Osteoblast (primary cell): ENCODE measurements around the gene RNF187. TPM values are rescaled to one million over a fixed set of nuclear protein-coding genes. Genes with fewer than 3 reads are reported as not detected.

ENCODE experiments used
- DNase-seq: peaks from one replicate; pipeline ENCODE4 v3.0.0; 2011; ENCODE audit warnings: low spot score, mixed read lengths; ENCODE audit not compliant: insufficient read length; ENCODE audit errors: missing footprints
- H2AFZ ChIP-seq: 2 replicates; pipeline ENCODE4 v1.6.0; 2011; ENCODE audit warnings: mild to moderate bottlenecking, low read length
- H3K27ac ChIP-seq: 2 replicates; pipeline ENCODE4 v1.5.1; 2011; ENCODE audit warnings: mild to moderate bottlenecking, low read depth, low read length, moderate library complexity
- H3K27me3 ChIP-seq: 2 replicates; pipeline ENCODE4 v1.6.0; 2012; ENCODE audit warnings: mild to moderate bottlenecking, control low read depth, inconsistent platforms, low read length, moderate library complexity; ENCODE audit not compliant: insufficient read depth
- H3K36me3 ChIP-seq: 2 replicates; pipeline ENCODE4 v1.5.1; 2011; ENCODE audit warnings: mild to moderate bottlenecking, low read length, control low read depth, moderate library complexity; ENCODE audit not compliant: insufficient read depth
- H3K4me1 ChIP-seq: 2 replicates; pipeline ENCODE4 v1.5.1; 2011; ENCODE audit warnings: mild to moderate bottlenecking, low read length, control low read depth, moderate library complexity; ENCODE audit not compliant: insufficient read depth
- H3K4me2 ChIP-seq: 2 replicates; pipeline ENCODE4 v1.6.0; 2011; ENCODE audit warnings: mild to moderate bottlenecking, low read length; ENCODE audit not compliant: insufficient read depth
- H3K4me3 ChIP-seq: fragments of 200-600 bp; sonication (generic); 3 replicates; pipeline ENCODE4 v1.5.1; 2012; ENCODE audit warnings: mild to moderate bottlenecking, low read length, inconsistent platforms; ENCODE audit not compliant: insufficient read depth
- H3K79me2 ChIP-seq: 2 replicates; pipeline ENCODE4 v1.6.0; 2012; ENCODE audit warnings: mild to moderate bottlenecking, low read length, control low read depth, inconsistent platforms; ENCODE audit not compliant: insufficient read depth
- H3K9me3 ChIP-seq: 2 replicates; pipeline ENCODE4 v1.5.1; 2011; ENCODE audit warnings: low read depth, low read length, control low read depth
- H4K20me1 ChIP-seq: 2 replicates; pipeline ENCODE4 v1.6.0; 2012; ENCODE audit warnings: mild to moderate bottlenecking, low read length, control low read depth; ENCODE audit not compliant: insufficient read depth
- total RNA-seq: library from RNA; depleted of rRNA; stranded (reverse); fragments of >200 nt; gene quantifications from 2 replicates; pipeline ENCODE4 v1.2.3, GENCODE V29; 2012
- TF ChIP-seq, protein P1 (sequence below): IDR thresholded peaks from 2 replicates; pipeline ENCODE4 v1.5.1; 2011; ENCODE audit warnings: mild to moderate bottlenecking, low read depth, low read length, moderate library complexity; ENCODE audit errors: extremely low read depth

RNF187 gene
- total RNA-seq, 1 donor, result 52.5 TPM

DNA sequence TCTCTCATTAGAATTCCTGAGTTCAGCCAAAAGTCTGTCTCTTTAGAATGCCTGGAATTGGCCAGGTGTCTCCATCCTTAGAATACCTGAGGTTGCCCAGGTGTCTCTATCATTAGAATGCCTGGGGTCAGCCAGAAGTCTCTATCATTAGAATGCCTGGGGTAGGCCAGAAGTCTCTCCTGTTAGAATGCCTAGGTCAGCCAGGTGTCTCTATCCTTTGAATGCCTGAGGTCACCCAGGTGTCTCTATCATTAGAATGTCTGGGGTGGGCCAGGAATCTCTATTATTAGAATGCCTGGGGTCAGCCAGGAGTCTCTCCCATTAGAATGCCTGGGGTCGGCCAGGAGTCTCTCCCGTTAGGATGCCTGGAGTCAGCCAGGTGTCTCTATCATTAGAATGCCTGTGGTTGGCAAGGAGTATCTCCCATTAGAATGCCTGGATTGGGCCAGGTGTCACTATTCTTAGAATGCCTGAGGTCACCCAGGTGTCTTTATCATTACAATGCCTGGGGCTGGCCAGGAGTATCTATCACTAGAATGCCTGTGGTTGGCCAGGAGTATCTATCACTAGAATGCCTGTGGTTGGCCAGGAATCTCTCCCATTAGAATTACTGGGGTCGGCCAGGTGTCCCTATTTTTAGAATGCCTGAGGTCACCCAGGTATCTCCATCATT, 43.0 kb downstream of the RNF187 start:
- Histone ChIP-seq H3K27ac (no peak overlapping the region), H3K4me2 (no peak overlapping the region), H3K9me3 (no peaks in the 10 kb centered on the region), H3K79me2 (no peaks in the 10 kb centered on the region), H3K4me1 (no peaks in the 10 kb centered on the region), H4K20me1 (no peaks in the 10 kb centered on the region), H3K4me3 (no peak overlapping the region), H3K36me3 (no peaks in the 10 kb centered on the region), H2AFZ (no peak overlapping the region), H3K27me3 (no peaks in the 10 kb centered on the region)
- TF ChIP-seq, protein P1, sequence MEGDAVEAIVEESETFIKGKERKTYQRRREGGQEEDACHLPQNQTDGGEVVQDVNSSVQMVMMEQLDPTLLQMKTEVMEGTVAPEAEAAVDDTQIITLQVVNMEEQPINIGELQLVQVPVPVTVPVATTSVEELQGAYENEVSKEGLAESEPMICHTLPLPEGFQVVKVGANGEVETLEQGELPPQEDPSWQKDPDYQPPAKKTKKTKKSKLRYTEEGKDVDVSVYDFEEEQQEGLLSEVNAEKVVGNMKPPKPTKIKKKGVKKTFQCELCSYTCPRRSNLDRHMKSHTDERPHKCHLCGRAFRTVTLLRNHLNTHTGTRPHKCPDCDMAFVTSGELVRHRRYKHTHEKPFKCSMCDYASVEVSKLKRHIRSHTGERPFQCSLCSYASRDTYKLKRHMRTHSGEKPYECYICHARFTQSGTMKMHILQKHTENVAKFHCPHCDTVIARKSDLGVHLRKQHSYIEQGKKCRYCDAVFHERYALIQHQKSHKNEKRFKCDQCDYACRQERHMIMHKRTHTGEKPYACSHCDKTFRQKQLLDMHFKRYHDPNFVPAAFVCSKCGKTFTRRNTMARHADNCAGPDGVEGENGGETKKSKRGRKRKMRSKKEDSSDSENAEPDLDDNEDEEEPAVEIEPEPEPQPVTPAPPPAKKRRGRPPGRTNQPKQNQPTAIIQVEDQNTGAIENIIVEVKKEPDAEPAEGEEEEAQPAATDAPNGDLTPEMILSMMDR, result no peak
- no peak for DNase-seq

DNA sequence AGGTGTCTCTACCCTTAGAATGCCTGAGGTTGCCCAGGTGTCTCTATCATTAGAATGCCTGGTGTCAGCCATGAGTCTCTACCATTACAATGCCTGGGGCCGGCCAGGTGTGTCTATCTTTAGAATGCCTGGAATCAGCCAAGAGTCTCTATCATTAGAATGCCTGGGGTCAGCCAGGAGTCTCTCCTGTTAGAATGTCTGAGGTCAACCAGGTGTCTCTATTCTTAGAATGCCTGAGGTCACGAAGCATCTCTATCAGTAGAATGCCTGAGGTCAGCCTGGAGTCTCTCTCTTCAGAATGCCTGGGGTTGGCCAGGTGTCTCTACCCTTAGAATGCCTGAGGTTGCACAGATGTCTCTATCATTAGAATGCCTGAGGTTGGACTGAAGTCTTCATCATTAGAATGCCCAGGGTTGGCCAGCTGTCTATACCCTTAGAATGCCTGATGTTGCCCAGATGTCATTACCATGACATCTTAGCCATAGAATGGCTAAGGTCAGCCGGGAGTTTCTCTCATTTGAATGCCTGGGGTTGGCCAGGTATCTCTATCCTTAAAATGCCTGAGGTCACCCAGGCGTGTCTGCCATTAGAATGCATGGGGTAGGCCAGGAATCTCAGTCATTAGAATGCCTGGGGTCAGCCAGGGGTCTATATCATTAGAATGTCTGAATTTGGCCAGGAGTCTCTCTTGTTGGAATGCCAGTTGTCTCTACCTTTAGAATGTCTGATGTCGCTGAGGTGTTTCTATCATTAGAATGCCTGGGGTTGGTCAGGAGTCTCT, 44.0 kb downstream of the RNF187 start:
- TF ChIP-seq, protein P1, result no peak
- H3K4me2 ChIP-seq, result no peak overlapping the region
- no peaks in the 10 kb centered on the region for H3K36me3 ChIP-seq
- DNase-seq, result no peak
- H4K20me1 ChIP-seq, result no peaks in the 10 kb centered on the region
- H3K4me3 ChIP-seq, result no peak overlapping the region
- H2AFZ ChIP-seq, result no peak overlapping the region
- H3K27me3 ChIP-seq, result no peaks in the 10 kb centered on the region
- H3K27ac ChIP-seq, result no peak overlapping the region
- no peaks in the 10 kb centered on the region for H3K79me2 ChIP-seq
- no peaks in the 10 kb centered on the region for H3K4me1 ChIP-seq
- no peaks in the 10 kb centered on the region for H3K9me3 ChIP-seq

DNA sequence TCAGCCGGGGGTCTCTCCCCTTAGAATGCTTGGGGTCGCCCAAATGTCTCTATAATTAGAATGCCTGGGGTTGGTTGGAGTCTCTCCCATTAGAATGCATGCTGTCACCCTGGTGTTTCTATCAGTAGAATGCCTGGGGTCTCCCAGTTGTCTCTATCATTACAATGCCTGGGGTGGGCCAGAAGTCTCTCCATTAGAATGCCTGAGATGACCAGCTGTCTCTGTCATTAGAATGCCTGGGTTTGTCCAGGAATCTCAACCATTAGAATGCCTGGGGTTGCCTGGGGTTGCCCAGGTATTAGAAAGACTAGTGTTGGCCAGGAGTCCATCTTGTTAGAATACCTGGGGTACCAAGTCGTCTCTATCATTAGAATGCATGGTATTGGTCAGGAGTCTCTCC, 51.6 kb downstream of the RNF187 start:
- no peak overlapping the region for H3K27ac ChIP-seq
- no peaks in the 10 kb centered on the region for H3K9me3 ChIP-seq
- H3K4me3 ChIP-seq, result no peak overlapping the region
- H2AFZ ChIP-seq, result no peak overlapping the region
- DNase-seq, result no peak
- TF ChIP-seq, protein P1, result no peak
- H3K79me2 ChIP-seq, result no peaks in the 10 kb centered on the region
- no peaks in the 10 kb centered on the region for H3K27me3 ChIP-seq
- no peak overlapping the region for H3K4me2 ChIP-seq
- H4K20me1 ChIP-seq, result no peaks in the 10 kb centered on the region
- H3K4me1 ChIP-seq, result no peaks in the 10 kb centered on the region
- H3K36me3 ChIP-seq, result no peaks in the 10 kb centered on the region

DNA sequence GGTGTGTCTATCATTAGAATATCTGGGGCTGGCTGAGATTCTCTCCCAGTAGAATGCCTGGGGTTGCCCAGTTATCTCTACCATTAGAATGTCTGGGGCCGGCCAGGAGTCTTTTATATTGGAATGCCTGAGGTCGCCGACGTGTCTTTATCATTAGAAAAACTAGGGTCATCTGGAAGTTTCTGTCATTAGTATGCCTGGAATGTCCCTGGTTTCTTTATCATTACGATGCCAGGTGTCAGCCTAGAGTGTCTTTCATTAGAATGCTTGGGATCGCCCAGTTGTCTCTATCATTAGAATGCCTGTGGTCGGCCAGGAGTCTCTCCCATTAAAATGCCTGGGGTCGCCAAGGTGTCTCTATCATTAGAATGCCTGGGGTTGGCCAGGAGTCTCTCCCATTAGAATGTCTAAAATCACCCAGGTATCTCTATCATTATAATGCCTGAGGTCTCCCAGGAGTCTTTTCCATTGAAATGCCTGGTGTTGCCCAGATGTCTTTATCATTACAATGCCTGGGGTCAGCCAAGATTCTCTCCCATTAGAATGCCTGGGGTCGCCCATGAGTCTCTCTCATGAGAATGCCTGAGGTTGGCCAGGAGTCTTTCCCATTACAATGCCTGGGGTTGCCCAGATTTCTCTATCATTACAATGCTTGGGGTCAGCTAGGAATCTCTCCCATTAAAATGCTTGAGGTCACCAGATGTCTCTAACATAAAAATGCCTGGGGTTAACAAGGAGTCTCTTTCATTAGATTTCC, 53.2 kb downstream of the RNF187 start:
- Histone ChIP-seq H3K4me1 (no peaks in the 10 kb centered on the region), H3K9me3 (no peaks in the 10 kb centered on the region), H3K4me2 (no peak overlapping the region), H3K27me3 (no peaks in the 10 kb centered on the region), H3K36me3 (no peaks in the 10 kb centered on the region), H2AFZ (no peak overlapping the region), H3K4me3 (no peak overlapping the region), H3K79me2 (no peaks in the 10 kb centered on the region), H4K20me1 (no peaks in the 10 kb centered on the region), H3K27ac (no peak overlapping the region)
- TF ChIP-seq, protein P1, result no peak
- DNase-seq, result no peak
